Measurements from ENCODE around the gene CERS2. TPM values are rescaled to one million over a fixed set of nuclear protein-coding genes. Genes with fewer than 3 reads are reported as not detected.

Gene CERS2
- total RNA-seq, 3 donors from 2014 or later (not counting 1 experiment from before 2014, with no cell fraction given): 122 to 129 (median 127) TPM

- Mint-ChIP-seq H3K4me3 (no peak overlapping the region), H3K27ac (no peak overlapping the region), H3K27me3 (ENCODE audit: low read depth in 2 of 2) (no peaks in the 10 kb centered on the region), H3K9me3 (no peaks in the 10 kb centered on the region), H3K36me3 (no peaks in the 10 kb centered on the region), H3K4me1 (peaks cover 6 to 16% of the 10 kb centered on the region in 2 donors)
- no peak for ATAC-seq
- intact Hi-C loops (cut with micrococcal nuclease): loop anchor here (5.0 kb wide), 1 partner anchor 743 kb away; the partner anchor contains the start of gene CA14
- TF ChIP-seq CTCF (IDR thresholded peaks at IDR 0.05): no peak
- Histone ChIP-seq H3K27me3 (ENCODE audit: control insufficient read depth, insufficient read depth, low read length) (no peaks in the 10 kb centered on the region), H3K4me1 (ENCODE audit: control insufficient read depth, insufficient read depth, low read length) (peaks cover 26% of the 10 kb centered on the region), H3K27ac (ENCODE audit: low read length) (no peak overlapping the region), H3K36me3 (ENCODE audit: control insufficient read depth, insufficient read depth, low read length) (peaks cover 12% of the 10 kb centered on the region), H3K9me3 (ENCODE audit: control insufficient read depth, insufficient read depth, low read length) (no peaks in the 10 kb centered on the region), H3K4me3 (ENCODE audit: low read length) (no peak overlapping the region)
- no peak for DNase-seq
- WGBS (ENCODE audit: insufficient coverage): 72% methylated on average over 2 of the region's 2 CpGs
Measured at GRCh38 chr1:150999926-151000325, 25.3 kb upstream of the CERS2 start.

- WGBS (ENCODE audit: insufficient coverage): 36% methylated on average over 17 of the region's 17 CpGs
- H3K36me3 ChIP-seq (ENCODE audit: control insufficient read depth, insufficient read depth, low read length): peaks cover 12% of the 10 kb centered on the region
- H3K9me3 ChIP-seq (ENCODE audit: control insufficient read depth, insufficient read depth, low read length): no peaks in the 10 kb centered on the region
- ATAC-seq (peak in 2 of 3 donors; percentile 59 to 77), DNase-seq (no peak)
- H3K27me3 ChIP-seq (ENCODE audit: control insufficient read depth, insufficient read depth, low read length): no peaks in the 10 kb centered on the region
- no peak overlapping the region for H3K4me3 ChIP-seq (ENCODE audit: low read length)
- H3K27ac ChIP-seq (ENCODE audit: low read length): no peak overlapping the region
- Mint-ChIP-seq H3K4me1 (peaks cover 6 to 16% of the 10 kb centered on the region in 2 donors), H3K36me3 (no peaks in the 10 kb centered on the region), H3K27me3 (ENCODE audit: low read depth in 2 of 2) (no peaks in the 10 kb centered on the region), H3K27ac (peak overlapping the region in 1 of 2 donors; percentile 38), H3K4me3 (no peak overlapping the region), H3K9me3 (no peaks in the 10 kb centered on the region)
- intact Hi-C loops (cut with micrococcal nuclease): loop anchor here (5.0 kb wide), 1 partner anchor 742 kb away; the partner anchor contains the start of gene CA14
- H3K4me1 ChIP-seq (ENCODE audit: control insufficient read depth, insufficient read depth, low read length): peaks cover 22% of the 10 kb centered on the region
- TF ChIP-seq CTCF (IDR thresholded peaks at IDR 0.05): no peak
Measured at GRCh38 chr1:150999051-150999674, 24.5 kb upstream of the CERS2 start.

- Histone ChIP-seq H3K27ac (ENCODE audit: low read length) (no peak overlapping the region), H3K4me1 (ENCODE audit: control insufficient read depth, insufficient read depth, low read length) (peaks cover 13% of the 10 kb centered on the region), H3K27me3 (ENCODE audit: control insufficient read depth, insufficient read depth, low read length) (no peaks in the 10 kb centered on the region), H3K4me3 (ENCODE audit: low read length) (no peak overlapping the region), H3K36me3 (ENCODE audit: control insufficient read depth, insufficient read depth, low read length) (peaks cover 12% of the 10 kb centered on the region), H3K9me3 (ENCODE audit: control insufficient read depth, insufficient read depth, low read length) (no peaks in the 10 kb centered on the region)
- WGBS (ENCODE audit: insufficient coverage): 90% methylated on average over 4 of the region's 5 CpGs
- no peak overlapping the region for H3K4me3 Mint-ChIP-seq
- H3K27me3 Mint-ChIP-seq (ENCODE audit: low read depth in 2 of 2): no peaks in the 10 kb centered on the region
- intact Hi-C loops (cut with micrococcal nuclease): loop anchor here (2.0 to 5.0 kb wide), 2 partner anchors 19 to 741 kb away; partner anchors contain the start of gene CA14
- ATAC-seq: no peak
- no peaks in the 10 kb centered on the region for H3K36me3 Mint-ChIP-seq
- no peak overlapping the region for H3K27ac Mint-ChIP-seq
- TF ChIP-seq CTCF (IDR thresholded peaks at IDR 0.05): no peak
- no peak for DNase-seq
- H3K9me3 Mint-ChIP-seq: no peaks in the 10 kb centered on the region
- H3K4me1 Mint-ChIP-seq: peaks cover 6 to 12% of the 10 kb centered on the region in 2 donors
Measured at GRCh38 chr1:150997949-150998348, 23.3 kb upstream of the CERS2 start.

Data from natural killer cell (primary cell).